SK-N-SH (cell line): ENCODE data around the gene PARP12. TPM values are rescaled to one million over a fixed set of nuclear protein-coding genes. Genes with fewer than 3 reads are reported as not detected.

Experiments
- CTCF ChIA-PET: fragments of 300-600, 350-600 bp; formaldehyde crosslinking; extraction: SDS; loops from one replicate; lab custom pipeline; 2021; lab: Yijun Ruan, JAX
- POLR2A ChIA-PET: fragments of 350-600 bp; sonication (Branson Sonifier 250); formaldehyde crosslinking; extraction: SDS; loops from one replicate; lab custom pipeline; 2020; ENCODE audit warnings: antibody characterized with exemption, inconsistent platforms; lab: Yijun Ruan, JAX
- DNase-seq: peaks from one replicate; pipeline ENCODE4 v3.0.0; 2012
- H2AFZ ChIP-seq: fragments of 200-600 bp; sonication (generic); 2 replicates; pipeline ENCODE4 v1.8.1; 2016; ENCODE audit warnings: antibody characterized with exemption, mild to moderate bottlenecking, low read depth
- H3F3A ChIP-seq: fragments of 200-600 bp; sonication (generic); replicated peaks from 2 replicates; pipeline ENCODE3; 2016; ENCODE audit warnings: antibody characterized with exemption, mild to moderate bottlenecking; ENCODE audit not compliant: insufficient read depth
- H3K27ac ChIP-seq, 2 experiments: fragments of 200-500 bp in 1 of 2; fragments of 200-600 bp in 1 of 2; sonication (Bioruptor generic) in 1 of 2; sonication (generic), shearing (Covaris generic) in 1 of 2; 2 replicates each; pipeline versions ENCODE4 v1.5.1 to v1.6.1; 2014 to 2016; ENCODE audit warnings: low read depth in 2 of 2, inconsistent platforms in 1 of 2, low read length in 1 of 2, mild to moderate bottlenecking in 1 of 2, mixed read lengths in 1 of 2
- H3K27me3 ChIP-seq: fragments of 200-600 bp; sonication (generic), shearing (Covaris generic); 2 replicates; pipeline ENCODE4 v1.6.1; 2016; ENCODE audit warnings: mixed run types; ENCODE audit not compliant: insufficient read depth
- H3K36me3 ChIP-seq, 2 experiments: fragments of 200-500 bp in 1 of 2; fragments of 200-600 bp in 1 of 2; sonication (Bioruptor generic) in 1 of 2; sonication (generic) in 1 of 2; replicated peaks in 1 of 2; 2 replicates each; pipeline versions ENCODE3 to v1.5.1; 2014 to 2016; ENCODE audit warnings: low read length in 1 of 2, mild to moderate bottlenecking in 1 of 2; ENCODE audit not compliant: insufficient read depth in 2 of 2, control insufficient read depth in 1 of 2
- H3K4me1 ChIP-seq, 2 experiments: fragments of 200-500 bp in 1 of 2; fragments of 200-600 bp in 1 of 2; sonication (Bioruptor generic) in 1 of 2; sonication (generic), shearing (Covaris generic) in 1 of 2; 2 replicates each; pipeline versions ENCODE4 v1.5.1 to v1.6.1; 2014 to 2016; ENCODE audit warnings: low read depth in 1 of 2, low read length in 1 of 2, mixed run types in 1 of 2; ENCODE audit not compliant: insufficient read depth in 2 of 2, control insufficient read depth in 1 of 2
- H3K4me2 ChIP-seq: fragments of 200-600 bp; sonication (generic), shearing (Covaris generic); 2 replicates; pipeline ENCODE4 v1.6.1; 2017; ENCODE audit warnings: mixed run types
- H3K4me3 ChIP-seq, 2 experiments: fragments of 200-500 bp in 1 of 2; fragments of 200-600 bp in 1 of 2; sonication (Bioruptor generic) in 1 of 2; sonication (generic), shearing (Covaris generic) in 1 of 2; 2 replicates each; pipeline versions ENCODE4 v1.5.1 to v1.8.1; 2014 to 2016; ENCODE audit warnings: low read depth in 2 of 2, inconsistent platforms in 1 of 2, low read length in 1 of 2, mild to moderate bottlenecking in 1 of 2, mixed read lengths in 1 of 2, moderate library complexity in 1 of 2
- H3K79me2 ChIP-seq: fragments of 200-600 bp; sonication (generic); 2 replicates; pipeline ENCODE4 v1.8.1; 2017; ENCODE audit warnings: mild to moderate bottlenecking; ENCODE audit not compliant: insufficient read depth
- H3K9ac ChIP-seq: fragments of 200-600 bp; sonication (generic); 2 replicates; pipeline ENCODE4 v1.6.1; 2017; ENCODE audit warnings: mixed run types
- H3K9me2 ChIP-seq: fragments of 200-600 bp; sonication (generic); 2 replicates; pipeline ENCODE4 v1.6.1; 2017; ENCODE audit warnings: mixed run types
- H3K9me3 ChIP-seq: fragments of 200-600 bp; sonication (generic); 2 replicates; pipeline ENCODE4 v1.6.1; 2017; ENCODE audit warnings: mixed run types, mild to moderate bottlenecking, moderate library complexity
- H4K20me1 ChIP-seq: fragments of 200-600 bp; sonication (generic); 2 replicates; pipeline ENCODE4 v1.6.1; 2017; ENCODE audit warnings: mild to moderate bottlenecking, mixed run types; ENCODE audit not compliant: insufficient read depth
- EP300 ChIP-seq, 2 experiments: IDR thresholded peaks; 2 replicates each; pipeline versions ENCODE4 v1.4.0 to v1.6.1; 2012; ENCODE audit warnings: borderline replicate concordance in 1 of 2, low read depth in 1 of 2, low read length in 1 of 2
- EZH2phosphoT487 ChIP-seq: fragments of 200-600 bp; sonication (generic); IDR thresholded peaks from 2 replicates; pipeline ENCODE4 v1.6.1; 2017; ENCODE audit warnings: low read depth, mixed run types, mild to moderate bottlenecking, antibody characterized with exemption, moderate library complexity, borderline replicate concordance
- FOSL2 ChIP-seq: IDR thresholded peaks from 2 replicates; pipeline ENCODE4 v1.4.0; 2012; ENCODE audit warnings: low read depth, mild to moderate bottlenecking, moderate library complexity, borderline replicate concordance
- IRF3 ChIP-seq: fragments of 150-350 bp; IDR thresholded peaks from 2 replicates; pipeline ENCODE4 v1.6.1; 2016; ENCODE audit warnings: mild to moderate bottlenecking, low read depth, low read length
- NFIC ChIP-seq: IDR thresholded peaks from 2 replicates; pipeline ENCODE4 v1.4.0; 2012; ENCODE audit warnings: borderline replicate concordance
- NRF1 ChIP-seq: IDR thresholded peaks from 2 replicates; pipeline ENCODE4 v1.6.1; 2012; ENCODE audit warnings: low read depth, mild to moderate bottlenecking, low read length
- PBX3 ChIP-seq: IDR thresholded peaks from 2 replicates; pipeline ENCODE4; 2012
- RAD21 ChIP-seq: IDR thresholded peaks from 2 replicates; pipeline ENCODE4 v1.6.1; 2012; ENCODE audit warnings: mild to moderate bottlenecking, low read length
- RCOR1 ChIP-seq: fragments of 150-350 bp; IDR thresholded peaks from 2 replicates; pipeline ENCODE4 v1.6.1; 2017; ENCODE audit warnings: antibody characterized with exemption, low read length
- REST ChIP-seq: IDR thresholded peaks from 2 replicates; pipeline ENCODE4 v1.6.1; 2012; ENCODE audit warnings: mild to moderate bottlenecking, low read depth, low read length, moderate library complexity
- RFX5 ChIP-seq: IDR thresholded peaks from 2 replicates; pipeline ENCODE4 v1.6.1; 2012; ENCODE audit warnings: mild to moderate bottlenecking, improper control_type of control experiment, low read length
- TCF12 ChIP-seq: IDR thresholded peaks from 2 replicates; pipeline ENCODE4 v1.4.0; 2012
- ZBTB33 ChIP-seq: IDR thresholded peaks from 2 replicates; pipeline ENCODE4 v1.4.0; 2012; ENCODE audit warnings: low read depth, borderline replicate concordance
- WGBS: methylation state at CpG from one replicate; pipeline ENCODE4 v1.1.6; 2017; ENCODE audit warnings: low lambda C conversion rate; 5-methylcytosine and 5-hydroxymethylcytosine counted together
- polyA plus RNA-seq, 3 experiments: library from polyadenylated mRNA; depleted of rRNA; stranded (reverse); fragments of >200 nt; gene quantifications; 2 replicates each; pipeline ENCODE4 v1.2.3, GENCODE V29; 2012
- TF ChIP-seq, protein P1 (sequence below): IDR thresholded peaks from 2 replicates; pipeline ENCODE4 v1.4.0; 2012; ENCODE audit warnings: low read depth

PARP12 gene
- polyA plus RNA-seq, 1 of the 3 experiments (the other 2 are of a cell fraction) = 17.7 TPM

GRCh38 chr7:140034421-140034820, 28.3 kb downstream of the PARP12 start:
- Histone ChIP-seq H3K4me2 (no peak overlapping the region), H3K9me2 (no peaks in the 10 kb centered on the region), H3K79me2 (no peaks in the 10 kb centered on the region), H3K9ac (no peak overlapping the region), H2AFZ (no peak overlapping the region), H3K4me3 (no peak overlapping the region), H3K27ac (peak overlapping the region in 1 of 2 experiments; percentile 58; a peak in 1 of 4 replicates), H3K9me3 (no peaks in the 10 kb centered on the region), H4K20me1 (no peaks in the 10 kb centered on the region), H3F3A (peaks cover 29% of the 10 kb centered on the region), H3K4me1 (peaks cover 32 to 37% of the 10 kb centered on the region in 2 experiments), H3K27me3 (no peaks in the 10 kb centered on the region), H3K36me3 (no peaks in the 10 kb centered on the region)
- ChIA-PET POLR2A (no interaction called here), CTCF (interaction anchor here (1.2 to 3.2 kb wide), 4 partner anchors 16 to 309 kb away, joined by 4 to 16 read pairs (median 6); no protein-coding TSS in a partner anchor)
- TF ChIP-seq NRF1 = no peak
- TF ChIP-seq NFIC = 0 out of 2 replicates have a peak, but pooled peaks have one; percentile 5
- no peak for DNase-seq

GRCh38 chr7:140033779-140034363, 28.9 kb downstream of the PARP12 start:
- Histone ChIP-seq H3K4me2 (no peak overlapping the region; the same call in 1 of the 2 replicates), H3K27me3 (no peaks in the 10 kb centered on the region), H3K79me2 (no peaks in the 10 kb centered on the region), H3K9ac (no peak overlapping the region), H3K4me3 (no peak overlapping the region), H3F3A (peaks cover 29% of the 10 kb centered on the region), H3K9me3 (no peaks in the 10 kb centered on the region), H4K20me1 (no peaks in the 10 kb centered on the region), H3K4me1 (peaks cover 32 to 37% of the 10 kb centered on the region in 2 experiments), H3K9me2 (no peaks in the 10 kb centered on the region), H2AFZ (no peak overlapping the region; the same call in 1 of the 2 replicates), H3K36me3 (no peaks in the 10 kb centered on the region), H3K27ac (peak overlapping the region in 1 of 2 experiments; percentile 51; a peak in 2 of 4 replicates)
- CTCF ChIA-PET = interaction anchor here (1.0 to 3.2 kb wide), 4 partner anchors 16 to 388 kb away, joined by 3 to 16 read pairs (median 6); no protein-coding TSS in a partner anchor
- DNase-seq = no peak
- POLR2A ChIA-PET = no interaction called here
- TF ChIP-seq TCF12 (no peak), ZBTB33 (no peak), IRF3 (no peak), EP300 (IDR thresholded peaks at IDR 0.05; ENCODE audit: borderline replicate concordance in 1 of 2, low read depth in 1 of 2, low read length in 1 of 2) (no peak), EZH2phosphoT487 (no peak), RAD21 (no peak), RFX5 (no peak), REST (no peak), PBX3 (no peak), RCOR1 (no peak), FOSL2 (no peak)
- TF ChIP-seq, protein P1, sequence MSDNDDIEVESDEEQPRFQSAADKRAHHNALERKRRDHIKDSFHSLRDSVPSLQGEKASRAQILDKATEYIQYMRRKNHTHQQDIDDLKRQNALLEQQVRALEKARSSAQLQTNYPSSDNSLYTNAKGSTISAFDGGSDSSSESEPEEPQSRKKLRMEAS = no peak
- WGBS = 93% methylated on average over 14 of the region's 14 CpGs
